Stomach (tissue), 9 donors: Measurements from ENCODE around the gene SNX22. TPM values are rescaled to one million over a fixed set of nuclear protein-coding genes. Genes with fewer than 3 reads are reported as not detected.
A peak's percentile ranks its signal among the peaks of the same experiment; 100 is the strongest.

Source experiments
- DNase-seq, 2 donors: peaks; one replicate each; pipeline versions ENCODE4 v3.0.0 to v3.0.0-alpha.2; 2013 to 2019
- H3K27ac ChIP-seq, 5 donors: fragments of 200-600 bp in 4 of 5; sonication (generic) in 4 of 5; one replicate each; pipeline ENCODE4 v1.5.1; 2013 to 2019; ENCODE audit warnings: mild to moderate bottlenecking in 1 of 5, moderate library complexity in 1 of 5
- H3K27me3 ChIP-seq, 3 donors: fragments of 200-600 bp; sonication (generic); one replicate each; pipeline ENCODE4 v1.5.1; 2017 to 2019; ENCODE audit warnings: mixed run types in 1 of 3
- H3K36me3 ChIP-seq, 4 donors: fragments of 200-600 bp; sonication (generic); 1 replicate in 3 of 4; 2 replicates in 1 of 4; pipeline ENCODE4 v1.5.1; 2016 to 2019
- H3K4me1 ChIP-seq, 4 donors: fragments of 200-600 bp; sonication (generic); one replicate each; pipeline ENCODE4 v1.5.1; 2016 to 2019
- H3K4me3 ChIP-seq, 4 donors: fragments of 200-600 bp; sonication (generic) in 3 of 4; one replicate each; pipeline ENCODE4 v1.5.1; 2016 to 2019; ENCODE audit warnings: mild to moderate bottlenecking in 1 of 4
- H3K9me3 ChIP-seq, 4 donors: fragments of 200-600 bp; sonication (generic); one replicate each; pipeline ENCODE4 v1.5.1; 2016 to 2019
- CTCF ChIP-seq, 7 experiments: fragments of 450-650 bp in 4 of 7; fragments of 200-600 bp in 3 of 7; sonication (generic) in 3 of 7; IDR thresholded peaks; one replicate each; pipeline ENCODE4 v1.5.1; 2016 to 2019; ENCODE audit warnings: antibody characterized with exemption in 7 of 7, control low read depth in 2 of 7, mild to moderate bottlenecking in 1 of 7
- EP300 ChIP-seq: sonication (generic); formaldehyde crosslinking; IDR thresholded peaks from one replicate; pipeline ENCODE4 v1.6.1; 2017; ENCODE audit warnings: antibody characterized with exemption
- POLR2A ChIP-seq, 4 donors: fragments of 450-650 bp; IDR thresholded peaks; one replicate each; pipeline ENCODE4 v1.6.1; 2016; ENCODE audit warnings: antibody characterized with exemption in 4 of 4, control low read depth in 2 of 4, mild to moderate bottlenecking in 1 of 4, moderate library complexity in 1 of 4
- POLR2AphosphoS5 ChIP-seq, 3 donors: sonication (generic); formaldehyde crosslinking; IDR thresholded peaks; one replicate each; pipeline ENCODE4 v1.6.1; 2016; ENCODE audit warnings: antibody characterized with exemption in 3 of 3
- WGBS, 5 donors: extraction: QIAGEN DNeasy Blood & Tissue Kit in 3 of 5; methylation state at CpG; one replicate each; pipeline versions ENCODE4 v1.1.5 to v1.1.7; 2013 to 2018; 5-methylcytosine and 5-hydroxymethylcytosine counted together
- intact Hi-C: fragments of 100-400 bp; cut with DNase I; formaldehyde crosslinking; loops from one replicate; pipeline ENCODE4 v1.15.1; 2023; ENCODE audit warnings: low total_unique reads
- polyA plus RNA-seq, 3 donors: library from polyadenylated mRNA; stranded (reverse); fragments of 200-250 nt; gene quantifications; one replicate each; pipeline ENCODE4 v1.2.3, GENCODE V29; 2013
- total RNA-seq, 5 donors: library from RNA; depleted of rRNA; stranded (reverse); fragments of >200 nt; gene quantifications; one replicate each; pipeline versions ENCODE4 v1.1.0 to v1.2.3, GENCODE V29; 2014 to 2016
- donor health status: healthy with polysubstance abuse.
- donor health status: Bipolar disorder and iron deficiency.
- donor health status: healthy.

Gene SNX22
- total and polyA plus RNA-seq, 8 donors = 0.92 to 41.1 (median 3.8) TPM; not detected in 2

- H3K36me3 ChIP-seq = peaks cover 46 to 49% (median 47%) of the 10 kb centered on the region in 4 donors
- peaks cover 35 to 60% (median 52%) of the 10 kb centered on the region in 4 donors for H3K4me1 ChIP-seq
- H3K4me3 ChIP-seq = peak overlapping the region; percentile 67 to 87 (median 76)
- TF ChIP-seq POLR2A (IDR thresholded peaks at IDR 0.05) (no peak), CTCF (IDR thresholded peaks at IDR 0.05) (no peak), EP300 (no peak), POLR2AphosphoS5 (IDR thresholded peaks at IDR 0.05) (no peak)
- no peaks in the 10 kb centered on the region for H3K9me3 ChIP-seq
- H3K27ac ChIP-seq = peak overlapping the region; percentile 35 to 91 (median 88)
- DNase-seq = no peak
- intact Hi-C loops = no loop called here
- 22 to 35% (median 31%) methylated on average over 9 to 12 of the region's 12 CpGs for WGBS, 5 donors
- no peaks in the 10 kb centered on the region for H3K27me3 ChIP-seq
Observed at GRCh38 chr15:64161688-64162477, 10.4 kb downstream of the SNX22 start.

- H3K27ac ChIP-seq = peak overlapping the region; percentile 87 to 96 (median 90)
- DNase-seq = no peak
- no peak for TF ChIP-seq POLR2AphosphoS5 (IDR thresholded peaks at IDR 0.05)
- TF ChIP-seq CTCF (IDR thresholded peaks at IDR 0.05) = no peak
- no peak for TF ChIP-seq EP300
- no peak for TF ChIP-seq POLR2A (IDR thresholded peaks at IDR 0.05)
- H3K4me1 ChIP-seq = peaks cover 35 to 59% (median 50%) of the 10 kb centered on the region in 4 donors
- H3K27me3 ChIP-seq = no peaks in the 10 kb centered on the region
- peak overlapping the region; percentile 67 to 87 (median 76) for H3K4me3 ChIP-seq
- 0 to 1% (median 0%) methylated on average over 3 to 21 of the region's 21 CpGs for WGBS, 5 donors
- intact Hi-C loops = no loop called here
- peaks cover 40 to 43% (median 41%) of the 10 kb centered on the region in 4 donors for H3K36me3 ChIP-seq
- no peaks in the 10 kb centered on the region for H3K9me3 ChIP-seq
Observed at GRCh38 chr15:64162478-64162868, 10.9 kb downstream of the SNX22 start.

- peaks cover 34 to 37% (median 35%) of the 10 kb centered on the region in 4 donors for H3K36me3 ChIP-seq
- WGBS, 5 donors = 0 to 2% (median 0%) methylated on average over 21 to 69 of the region's 69 CpGs
- TF ChIP-seq POLR2A (IDR thresholded peaks at IDR 0.05) (no peak), POLR2AphosphoS5 (IDR thresholded peaks at IDR 0.05) (peak; percentile 26 to 96 (median 88)), CTCF (IDR thresholded peaks at IDR 0.05) (peak in 4 of 7 experiments; percentile 15 to 57 (median 24)), EP300 (no peak)
- H3K4me3 ChIP-seq = peak within 1 kb of the TSS; percentile 67 to 87 (median 76)
- peak; percentile 99 for DNase-seq
- intact Hi-C loops = no loop called here
- H3K27me3 ChIP-seq = no peaks in the 10 kb centered on the region
- no peaks in the 10 kb centered on the region for H3K9me3 ChIP-seq
- peaks cover 35 to 55% (median 47%) of the 10 kb centered on the region in 4 donors for H3K4me1 ChIP-seq
- peak within 1 kb of the TSS; percentile 87 to 96 (median 90) for H3K27ac ChIP-seq
Observed at GRCh38 chr15:64162869-64163658, 11.5 kb downstream of the SNX22 start, which contains the start of gene PPIB. TSS of gene PPIB (minus strand) at chr15:64163022. CDS start at chr15:64162986, 36 bp downstream.
